ENCODE results near the gene TEKT5. TPM values are rescaled to one million over a fixed set of nuclear protein-coding genes. Genes with fewer than 3 reads are reported as not detected.

TEKT5 gene
- total and polyA plus RNA-seq, 12 donors = 0.59 to 0.69 TPM; not detected in 10

DNA sequence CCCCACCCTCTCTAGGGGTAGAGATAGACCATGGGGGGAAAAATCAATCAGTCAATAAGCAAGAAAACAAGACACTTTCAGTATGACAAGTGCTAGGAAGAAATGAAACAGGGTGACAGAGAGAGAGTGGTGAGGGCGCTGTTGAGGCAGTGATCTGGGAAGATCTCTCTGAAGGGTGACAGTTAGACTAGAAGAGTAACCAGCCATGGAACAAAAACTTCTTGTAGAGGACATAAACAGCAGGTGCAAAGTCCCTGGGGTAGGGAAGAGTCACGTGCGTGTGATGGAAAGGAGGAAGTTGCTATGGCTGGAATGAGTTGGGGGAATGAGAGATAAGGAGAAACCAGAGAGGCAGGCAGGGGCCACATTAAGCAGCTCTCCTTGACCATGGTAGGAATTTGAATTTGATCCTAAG is 97.5 kb downstream of the TEKT5 start:
- H3K27me3 ChIP-seq = peaks cover 0 to 4% (median 0%) of the 10 kb centered on the region in 7 donors
- H3K4me3 ChIP-seq = no peak overlapping the region
- H3K36me3 ChIP-seq = no peaks in the 10 kb centered on the region
- DNase-seq = no peak
- TF ChIP-seq, protein P1, sequence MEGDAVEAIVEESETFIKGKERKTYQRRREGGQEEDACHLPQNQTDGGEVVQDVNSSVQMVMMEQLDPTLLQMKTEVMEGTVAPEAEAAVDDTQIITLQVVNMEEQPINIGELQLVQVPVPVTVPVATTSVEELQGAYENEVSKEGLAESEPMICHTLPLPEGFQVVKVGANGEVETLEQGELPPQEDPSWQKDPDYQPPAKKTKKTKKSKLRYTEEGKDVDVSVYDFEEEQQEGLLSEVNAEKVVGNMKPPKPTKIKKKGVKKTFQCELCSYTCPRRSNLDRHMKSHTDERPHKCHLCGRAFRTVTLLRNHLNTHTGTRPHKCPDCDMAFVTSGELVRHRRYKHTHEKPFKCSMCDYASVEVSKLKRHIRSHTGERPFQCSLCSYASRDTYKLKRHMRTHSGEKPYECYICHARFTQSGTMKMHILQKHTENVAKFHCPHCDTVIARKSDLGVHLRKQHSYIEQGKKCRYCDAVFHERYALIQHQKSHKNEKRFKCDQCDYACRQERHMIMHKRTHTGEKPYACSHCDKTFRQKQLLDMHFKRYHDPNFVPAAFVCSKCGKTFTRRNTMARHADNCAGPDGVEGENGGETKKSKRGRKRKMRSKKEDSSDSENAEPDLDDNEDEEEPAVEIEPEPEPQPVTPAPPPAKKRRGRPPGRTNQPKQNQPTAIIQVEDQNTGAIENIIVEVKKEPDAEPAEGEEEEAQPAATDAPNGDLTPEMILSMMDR (IDR thresholded peaks at IDR 0.05) = no peak
- no peak for ATAC-seq
- no peaks in the 10 kb centered on the region for H3K9me3 ChIP-seq
- H3K27ac ChIP-seq = no peak overlapping the region
- peaks cover 0 to 45% (median 32%) of the 10 kb centered on the region in 9 donors for H3K4me1 ChIP-seq
- intact Hi-C loops (cut with DNase I) = loop anchor here in 1 of 10 donors (10.0 kb wide), 1 partner anchor 58 kb away; no protein-coding TSS in a partner anchor
- WGBS, 2 donors = 65 to 68% methylated on average over 3 of the region's 3 CpGs

DNA sequence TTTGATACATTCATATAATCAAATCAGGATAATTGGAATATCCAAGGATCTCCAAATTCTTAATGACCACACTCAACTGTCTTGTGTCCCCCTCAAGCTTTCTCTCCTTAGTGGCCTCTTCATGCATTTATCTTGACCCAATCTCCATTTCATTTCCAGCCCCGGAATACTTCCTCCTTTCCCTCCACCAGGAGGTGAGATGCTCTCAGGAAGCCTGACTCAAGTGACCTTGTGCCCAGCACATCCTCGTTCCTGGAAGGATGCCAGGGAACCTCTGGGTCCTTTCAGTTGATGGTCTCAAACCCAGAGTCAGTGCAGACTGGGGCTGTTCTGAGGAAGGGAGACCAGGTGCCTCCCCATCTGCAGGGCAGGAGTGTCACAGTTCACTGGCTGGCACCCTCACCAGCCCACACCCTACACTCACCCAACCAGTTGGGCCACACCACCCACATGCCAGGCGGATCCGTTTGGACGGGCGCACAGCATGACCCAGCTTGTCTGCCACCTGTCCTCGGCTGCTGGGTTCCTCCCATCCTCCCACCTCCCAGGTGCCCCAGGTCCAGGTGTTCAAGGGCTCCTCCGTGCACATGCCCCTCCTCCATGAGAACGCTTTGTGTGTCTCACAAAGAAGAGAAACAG is 100.3 kb downstream of the TEKT5 start:
- Histone ChIP-seq H3K27me3 (peaks cover 0 to 4% (median 0%) of the 10 kb centered on the region in 7 donors), H3K4me1 (peaks cover 0 to 20% (median 16%) of the 10 kb centered on the region in 9 donors), H3K36me3 (no peaks in the 10 kb centered on the region), H3K9me3 (no peaks in the 10 kb centered on the region), H3K27ac (no peak overlapping the region), H3K4me3 (no peak overlapping the region)
- TF ChIP-seq, protein P1 (IDR thresholded peaks at IDR 0.05) = no peak
- ATAC-seq (no peak), DNase-seq (no peak)
- intact Hi-C loops (cut with DNase I) = loop anchor here in 1 of 10 donors (10.0 kb wide), 1 partner anchor 60 kb away; no protein-coding TSS in a partner anchor
- 65 to 72% methylated on average over 9 of the region's 9 CpGs for WGBS, 2 donors

DNA sequence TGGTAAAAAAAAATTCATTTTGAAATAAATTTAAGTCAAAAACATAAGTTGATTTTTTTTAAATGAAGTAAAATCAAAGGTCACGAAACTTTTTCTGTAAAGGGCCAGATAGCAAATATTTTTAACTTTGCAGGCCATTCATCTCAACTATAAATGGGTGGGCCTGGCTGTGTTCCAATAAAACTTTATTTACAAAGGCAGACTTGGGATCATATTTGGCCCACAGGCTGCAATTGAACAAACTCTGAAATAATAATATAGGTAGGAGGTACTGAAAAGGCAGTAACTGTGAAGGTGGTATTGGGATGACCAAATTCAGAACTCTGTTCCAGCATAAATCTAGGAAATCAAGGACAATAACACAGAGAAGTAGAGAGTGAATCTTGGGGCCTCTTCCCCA is 102.1 kb downstream of the TEKT5 start:
- H3K4me3 ChIP-seq = no peak overlapping the region
- no peaks in the 10 kb centered on the region for H3K9me3 ChIP-seq
- 72 to 76% methylated on average over 1 of the region's 1 CpG for WGBS, 2 donors
- no peaks in the 10 kb centered on the region for H3K36me3 ChIP-seq
- intact Hi-C loops (cut with DNase I) = loop anchor here in 1 of 10 donors (10.0 kb wide), 1 partner anchor 62 kb away; no protein-coding TSS in a partner anchor
- H3K4me1 ChIP-seq = peaks cover 0 to 4% (median 2%) of the 10 kb centered on the region in 9 donors
- no peaks in the 10 kb centered on the region for H3K27me3 ChIP-seq
- H3K27ac ChIP-seq = no peak overlapping the region
- DNase-seq (no peak), ATAC-seq (no peak)
- TF ChIP-seq, protein P1 (IDR thresholded peaks at IDR 0.05) = no peak

DNA sequence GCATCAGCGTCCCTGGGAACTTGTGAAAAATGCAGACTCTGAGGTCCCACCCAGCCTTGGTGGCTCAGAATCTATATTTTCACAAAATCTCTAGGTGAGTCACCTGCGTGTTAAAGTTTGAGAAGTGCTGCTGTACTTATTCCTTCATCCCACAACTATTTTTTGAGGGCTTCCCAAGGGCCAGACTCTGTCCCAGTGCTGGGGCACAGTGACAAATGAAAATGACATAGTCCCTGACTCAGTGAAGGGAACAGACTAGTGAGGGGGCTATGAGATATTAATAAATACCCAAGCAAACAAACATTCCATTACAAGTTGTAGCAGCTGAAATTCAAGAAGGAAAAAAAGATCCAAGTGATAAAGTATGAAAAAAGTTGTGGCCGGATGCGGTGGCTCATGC is 104.4 kb downstream of the TEKT5 start:
- Histone ChIP-seq H3K27me3 (peaks cover 0 to 7% (median 0%) of the 10 kb centered on the region in 7 donors), H3K36me3 (no peaks in the 10 kb centered on the region), H3K4me3 (no peak overlapping the region), H3K4me1 (peaks cover 0 to under 1% (median 0%) of the 10 kb centered on the region in 9 donors), H3K9me3 (no peaks in the 10 kb centered on the region), H3K27ac (no peak overlapping the region)
- DNase-seq (no peak), ATAC-seq (no peak)
- TF ChIP-seq, protein P1 (IDR thresholded peaks at IDR 0.05) = no peak
- intact Hi-C loops (cut with DNase I) = loop anchor here in 1 of 10 donors (10.0 kb wide), 1 partner anchor 64 kb away; no protein-coding TSS in a partner anchor
- 86 to 91% methylated on average over 4 of the region's 4 CpGs for WGBS, 2 donors

All from heart right ventricle (tissue), 16 donors.